Trophoblast cell (in vitro differentiated cells and primary cell): Measurements from ENCODE around the gene MDK.

ENCODE experiments used
- DNase-seq, 2 donors: peaks; one replicate each; pipeline ENCODE4 v3.0.0-alpha.2; 2016
- H2AFZ ChIP-seq: 2 replicates; pipeline ENCODE4 v1.6.1; 2013; ENCODE audit warnings: low read length, moderate library complexity, mild to moderate bottlenecking; ENCODE audit not compliant: insufficient read depth, poor library complexity
- H2AK5ac ChIP-seq: 2 replicates; pipeline ENCODE4 v1.6.1; 2013; ENCODE audit warnings: mild to moderate bottlenecking, low read length
- H2BK120ac ChIP-seq: 2 replicates; pipeline ENCODE4 v1.6.1; 2013; ENCODE audit warnings: low read length, mild to moderate bottlenecking, moderate library complexity; ENCODE audit not compliant: insufficient read depth, poor library complexity
- H2BK12ac ChIP-seq: 2 replicates; pipeline ENCODE4 v1.6.1; 2013; ENCODE audit warnings: mild to moderate bottlenecking, low read length, moderate library complexity
- H2BK5ac ChIP-seq: 2 replicates; pipeline ENCODE4 v1.6.1; 2013; ENCODE audit warnings: low read length, low read depth, moderate library complexity, mild to moderate bottlenecking; ENCODE audit not compliant: poor library complexity
- H3K14ac ChIP-seq: 2 replicates; pipeline ENCODE4 v1.6.1; 2013; ENCODE audit warnings: mild to moderate bottlenecking, low read length
- H3K18ac ChIP-seq: 2 replicates; pipeline ENCODE4 v1.6.1; 2013; ENCODE audit warnings: mild to moderate bottlenecking, low read length
- H3K23ac ChIP-seq: 2 replicates; pipeline ENCODE4 v1.6.1; 2013; ENCODE audit warnings: low read length
- H3K27ac ChIP-seq: 2 replicates; pipeline ENCODE4 v1.5.1; 2013; ENCODE audit warnings: low read depth, mild to moderate bottlenecking, inconsistent platforms, low read length, moderate library complexity
- H3K27me3 ChIP-seq: 2 replicates; pipeline ENCODE4 v1.6.1; 2013; ENCODE audit warnings: inconsistent platforms, mild to moderate bottlenecking, low read length, moderate library complexity; ENCODE audit not compliant: insufficient read depth
- H3K36me3 ChIP-seq, 2 experiments: 1 replicate in 1 of 2; 2 replicates in 1 of 2; pipeline ENCODE4 v1.6.1; 2013; ENCODE audit warnings: low read length in 2 of 2, mild to moderate bottlenecking in 2 of 2, moderate library complexity in 1 of 2; ENCODE audit not compliant: insufficient read depth in 2 of 2, control insufficient read depth in 1 of 2
- H3K4ac ChIP-seq: 2 replicates; pipeline ENCODE4 v1.6.1; 2013; ENCODE audit warnings: low read depth, mild to moderate bottlenecking, low read length, moderate library complexity
- H3K4me1 ChIP-seq, 2 experiments: 1 replicate in 1 of 2; 2 replicates in 1 of 2; pipeline ENCODE4 v1.6.1; 2013; ENCODE audit warnings: low read length in 2 of 2, mild to moderate bottlenecking in 2 of 2, moderate library complexity in 1 of 2; ENCODE audit not compliant: insufficient read depth in 2 of 2, control insufficient read depth in 1 of 2
- H3K4me2 ChIP-seq: 2 replicates; pipeline ENCODE4 v1.6.1; 2013; ENCODE audit warnings: inconsistent platforms, mild to moderate bottlenecking, low read length, moderate library complexity
- H3K4me3 ChIP-seq: 2 replicates; pipeline ENCODE4 v1.5.1; 2013; ENCODE audit warnings: mild to moderate bottlenecking, low read depth, low read length, inconsistent platforms
- H3K79me1 ChIP-seq: one replicate; pipeline ENCODE4 v1.6.1; 2013; ENCODE audit warnings: low read length
- H3K79me2 ChIP-seq: 2 replicates; pipeline ENCODE4 v1.6.1; 2013; ENCODE audit warnings: low read length, mild to moderate bottlenecking; ENCODE audit not compliant: control insufficient read depth, insufficient read depth, poor library complexity
- H3K9ac ChIP-seq: 2 replicates; pipeline ENCODE4 v1.6.1; 2013; ENCODE audit warnings: mild to moderate bottlenecking, low read length
- H3K9me3 ChIP-seq: 2 replicates; pipeline ENCODE4 v1.6.1; 2013; ENCODE audit warnings: low read depth, mild to moderate bottlenecking, control low read depth, inconsistent platforms, low read length; ENCODE audit not compliant: insufficient read depth
- H4K12ac ChIP-seq: 2 replicates; pipeline ENCODE4 v1.6.1; 2013; ENCODE audit warnings: low read depth, mild to moderate bottlenecking, low read length, moderate library complexity
- H4K8ac ChIP-seq: 2 replicates; pipeline ENCODE4 v1.6.1; 2013; ENCODE audit warnings: low read depth, mild to moderate bottlenecking, low read length, moderate library complexity
- H4K91ac ChIP-seq: one replicate; pipeline ENCODE4 v1.6.1; 2013; ENCODE audit warnings: low read depth, mild to moderate bottlenecking, low read length, moderate library complexity
- WGBS: extraction: QIAGEN DNeasy Blood & Tissue Kit; methylation state at CpG from one replicate; pipeline ENCODE4 v1.1.7; 2013; ENCODE audit warnings: missing lambda C conversion rate; ENCODE audit not compliant: insufficient read length, insufficient coverage; ENCODE audit errors: extremely low coverage; 5-methylcytosine and 5-hydroxymethylcytosine counted together

The MDK gene

GRCh38 chr11:46352063-46352841, 29.2 kb upstream of the MDK start:
- Histone ChIP-seq H3K4me2 (no peak overlapping the region), H3K18ac (peak overlapping the region; percentile 13), H3K27ac (no peak overlapping the region), H3K4ac (peak overlapping the region; percentile 26), H3K4me3 (no peak overlapping the region), H3K79me2 (peaks cover 20% of the 10 kb centered on the region), H3K27me3 (no peaks in the 10 kb centered on the region), H2BK120ac (no peak overlapping the region), H4K12ac (no peak overlapping the region), H3K36me3 (peaks cover 8 to 11% of the 10 kb centered on the region in 2 experiments), H4K8ac (no peak overlapping the region), H3K4me1 (peaks cover 16 to 26% of the 10 kb centered on the region in 2 experiments), H3K9me3 (peaks cover 2% of the 10 kb centered on the region), H2AFZ (peak overlapping the region; percentile 40), H3K9ac (no peak overlapping the region), H3K23ac (no peak overlapping the region), H2BK5ac (no peak overlapping the region), H4K91ac (no peak overlapping the region), H3K79me1 (peaks cover 6% of the 10 kb centered on the region), H2BK12ac (no peak overlapping the region), H2AK5ac (no peak overlapping the region), H3K14ac (no peak overlapping the region)
- DNase-seq = peak; percentile 63 to 73
- WGBS = no CpG with 5 or more reads among the region's 33 CpGs

GRCh38 chr11:46353698-46354097, 27.8 kb upstream of the MDK start:
- Histone ChIP-seq H4K91ac (no peak overlapping the region), H3K18ac (peak overlapping the region; percentile 33), H3K79me2 (peaks cover 7% of the 10 kb centered on the region), H2BK5ac (no peak overlapping the region), H3K23ac (no peak overlapping the region), H3K9me3 (no peaks in the 10 kb centered on the region), H3K14ac (no peak overlapping the region), H2BK120ac (no peak overlapping the region), H2BK12ac (no peak overlapping the region), H3K4me2 (no peak overlapping the region), H3K27ac (no peak overlapping the region), H3K4me1 (peaks cover 12 to 16% of the 10 kb centered on the region in 2 experiments), H4K8ac (no peak overlapping the region), H3K27me3 (no peaks in the 10 kb centered on the region), H3K79me1 (no peaks in the 10 kb centered on the region), H4K12ac (no peak overlapping the region), H3K4ac (peak overlapping the region; percentile 65), H3K36me3 (peaks cover 8 to 11% of the 10 kb centered on the region in 2 experiments), H3K4me3 (no peak overlapping the region), H2AFZ (no peak overlapping the region), H3K9ac (no peak overlapping the region), H2AK5ac (no peak overlapping the region)
- DNase-seq = no peak
- WGBS = no CpG with 5 or more reads among the region's 9 CpGs

GRCh38 chr11:46356924-46357482, 24.5 kb upstream of the MDK start:
- Histone ChIP-seq H2AK5ac (no peak overlapping the region), H2BK12ac (no peak overlapping the region), H3K14ac (no peak overlapping the region), H3K36me3 (peaks cover 8 to 9% of the 10 kb centered on the region in 2 experiments), H3K9ac (no peak overlapping the region), H3K4me1 (peaks cover 6 to 10% of the 10 kb centered on the region in 2 experiments), H3K27ac (no peak overlapping the region), H3K9me3 (no peaks in the 10 kb centered on the region), H4K12ac (no peak overlapping the region), H3K4me2 (no peak overlapping the region), H3K4me3 (no peak overlapping the region), H2AFZ (no peak overlapping the region), H3K79me2 (peaks cover 5% of the 10 kb centered on the region), H2BK120ac (no peak overlapping the region), H3K79me1 (no peaks in the 10 kb centered on the region), H3K4ac (no peak overlapping the region), H4K8ac (no peak overlapping the region), H4K91ac (no peak overlapping the region), H2BK5ac (no peak overlapping the region), H3K23ac (no peak overlapping the region), H3K18ac (no peak overlapping the region), H3K27me3 (no peaks in the 10 kb centered on the region)
- no CpG with 5 or more reads among the region's 7 CpGs for WGBS
- peak; percentile 80 to 85 for DNase-seq

- Histone ChIP-seq H3K4ac (peak overlapping the region; percentile 49), H2BK12ac (peak overlapping the region; percentile 34), H2BK120ac (no peak overlapping the region), H3K4me1 (peaks cover 7 to 8% of the 10 kb centered on the region in 2 experiments), H3K4me3 (no peak overlapping the region), H4K91ac (no peak overlapping the region), H3K23ac (no peak overlapping the region), H4K12ac (no peak overlapping the region), H4K8ac (no peak overlapping the region), H3K27me3 (no peaks in the 10 kb centered on the region), H2AK5ac (no peak overlapping the region), H3K27ac (no peak overlapping the region), H3K9ac (no peak overlapping the region), H3K79me1 (no peaks in the 10 kb centered on the region), H2AFZ (no peak overlapping the region), H3K9me3 (no peaks in the 10 kb centered on the region), H3K4me2 (no peak overlapping the region), H3K14ac (no peak overlapping the region), H3K36me3 (peaks cover 9 to 10% of the 10 kb centered on the region in 2 experiments), H3K79me2 (peaks cover 5% of the 10 kb centered on the region), H3K18ac (peak overlapping the region; percentile 75), H2BK5ac (no peak overlapping the region)
- DNase-seq = no peak
- no CpG with 5 or more reads among the region's 11 CpGs for WGBS
Observed at GRCh38 chr11:46357483-46357936, 24.0 kb upstream of the MDK start.
